HepG2 (cell line): Measurements from ENCODE around the gene TCF7L2. TPM values are rescaled to one million over a fixed set of nuclear protein-coding genes. Genes with fewer than 3 reads are reported as not detected.

ENCODE experiments used
- AGO2 ChIP-seq: fragments of 200-400 bp; formaldehyde crosslinking; optimal IDR thresholded peaks from 2 replicates; pipeline ENCODE3; 2017; ENCODE audit warnings: mild to moderate bottlenecking, low read depth, low read length, moderate library complexity
- ELF4 ChIP-seq: sonication (generic); formaldehyde crosslinking; IDR thresholded peaks from 2 replicates; pipeline ENCODE4 v1.5.0; 2020; ENCODE audit warnings: missing genetic modification reagents, mild to moderate bottlenecking, moderate library complexity, borderline replicate concordance
- GATAD2A ChIP-seq: IDR thresholded peaks from 2 replicates; pipeline ENCODE4 v1.6.1; 2016
- KAT7 ChIP-seq: IDR thresholded peaks from 2 replicates; pipeline ENCODE4 v1.6.1; 2018; ENCODE audit warnings: borderline replicate concordance, missing compliant biosample characterization
- KLF6 ChIP-seq: IDR thresholded peaks from 2 replicates; pipeline ENCODE4 v1.8.0; 2016; ENCODE audit warnings: missing biosample characterization, missing genetic modification reagents
- MAZ ChIP-seq, 2 experiments: sonication (generic) in 1 of 2; formaldehyde crosslinking in 1 of 2; IDR thresholded peaks; 2 replicates each; pipeline versions ENCODE4 v1.5.0 to v1.6.1; 2012 to 2020; ENCODE audit warnings: low read depth in 2 of 2, mild to moderate bottlenecking in 2 of 2, borderline replicate concordance in 1 of 2, improper control_type of control experiment in 1 of 2, low read length in 1 of 2, missing genetic modification reagents in 1 of 2, moderate library complexity in 1 of 2
- PPARG ChIP-seq: conservative IDR thresholded peaks from 2 replicates; pipeline ENCODE4 v1.6.1; 2016; ENCODE audit warnings: missing biosample characterization, missing genetic modification reagents
- TEF ChIP-seq: sonication (generic); formaldehyde crosslinking; IDR thresholded peaks from 2 replicates; pipeline ENCODE4 v1.5.0; 2020; ENCODE audit warnings: missing genetic modification reagents
- XRCC5 ChIP-seq: fragments of 200-400 bp; formaldehyde crosslinking; optimal IDR thresholded peaks from 2 replicates; pipeline ENCODE3; 2017; ENCODE audit warnings: mild to moderate bottlenecking, low read length
- ZFY ChIP-seq: sonication (generic); formaldehyde crosslinking; IDR thresholded peaks from 2 replicates; pipeline ENCODE4 v1.4.0; 2020; ENCODE audit warnings: missing genetic modification reagents
- ZNF318 ChIP-seq: sonication (generic); formaldehyde crosslinking; IDR thresholded peaks from 2 replicates; pipeline ENCODE4 v1.4.0; 2020; ENCODE audit warnings: mild to moderate bottlenecking, missing genetic modification reagents
- ZNF350 ChIP-seq: sonication (generic); formaldehyde crosslinking; IDR thresholded peaks from 2 replicates; pipeline ENCODE4 v1.4.0; 2020; ENCODE audit warnings: mild to moderate bottlenecking, low read depth, missing genetic modification reagents, borderline replicate concordance
- ZXDC ChIP-seq: sonication (generic); formaldehyde crosslinking; IDR thresholded peaks from 2 replicates; pipeline ENCODE4 v1.5.0; 2020; ENCODE audit warnings: mild to moderate bottlenecking, missing genetic modification reagents
- polyA plus RNA-seq, 8 experiments: library from polyadenylated mRNA; depleted of rRNA in 3 of 8; stranded (reverse) in 7 of 8; unstranded in 1 of 8; fragments of >200 nt; fragmentation: Illumina TruSeq in 4 of 8; extraction: Trizol in 4 of 8; gene quantifications; 2 replicates each; pipeline versions ENCODE4 v1.2.1 to v1.2.3, GENCODE V29; 2011 to 2016; ENCODE audit warnings: low read depth in 4 of 8, missing spikeins in 1 of 8, mixed read lengths in 1 of 8; ENCODE audit not compliant: insufficient read depth in 1 of 8
- total RNA-seq, 5 experiments: library from RNA; depleted of rRNA; stranded (reverse); fragments of >200 nt; fragmentation: Illumina TruSeq; extraction: Trizol; gene quantifications; 2 replicates each; pipeline ENCODE4 v1.2.3, GENCODE V29; 2016; ENCODE audit warnings: low read depth in 1 of 5

The TCF7L2 gene
- total and polyA plus RNA-seq, 2 of the 13 experiments (the other 11 are each of a cell fraction or from before 2014, with no cell fraction given), result 3.9 to 13.7 TPM

- peak; percentile 19; the same call in 1 of the 2 replicates for TF ChIP-seq ZXDC
- TF ChIP-seq XRCC5, result no peak
- TF ChIP-seq ELF4, result 0 out of 2 replicates have a peak, but pooled peaks have one; percentile 41
- peak; percentile 71 for TF ChIP-seq ZFY (CRISPR knock-in tag)
- no peak for TF ChIP-seq MAZ (IDR thresholded peaks at IDR 0.05; ENCODE audit: borderline replicate concordance, low read depth, low read length)
- TF ChIP-seq MAZ (CRISPR knock-in tag; IDR thresholded peaks at IDR 0.05; ENCODE audit: low read depth), result 0 out of 2 replicates have a peak, but pooled peaks have one; percentile 19
- peak; percentile 91 for TF ChIP-seq AGO2
- TF ChIP-seq KLF6 (CRISPR knock-in tag), result 0 out of 2 replicates have a peak, but pooled peaks have one; percentile 33
- no peak for TF ChIP-seq PPARG (CRISPR knock-in tag)
- peak; percentile 68 for TF ChIP-seq KAT7 (CRISPR knock-in tag)
- no peak for TF ChIP-seq ZNF350 (CRISPR knock-in tag)
- no peak for TF ChIP-seq ZNF318 (CRISPR knock-in tag)
- no peak for TF ChIP-seq GATAD2A
- no peak for TF ChIP-seq TEF (CRISPR knock-in tag)
Observed at GRCh38 chr10:112952282-112953173, 2.5 kb downstream of the TCF7L2 start (continued).
